Liver (tissue), 9 donors: ENCODE measurements around the gene KISS1. TPM values are rescaled to one million over a fixed set of nuclear protein-coding genes. Genes with fewer than 3 reads are reported as not detected.
A peak's percentile ranks its signal among the peaks of the same experiment; 100 is the strongest.

Source experiments
- DNase-seq: peaks from one replicate; pipeline ENCODE4 v3.0.0-alpha.2; 2017; ENCODE audit warnings: low spot score
- H3K27ac ChIP-seq, 2 donors: one replicate each; pipeline ENCODE4 v1.7.0; 2013; ENCODE audit warnings: inconsistent platforms in 2 of 2, low read length in 2 of 2, control low read depth in 1 of 2, low read depth in 1 of 2, mild to moderate bottlenecking in 1 of 2
- H3K27me3 ChIP-seq, 4 donors: one replicate each; pipeline versions ENCODE4 v1.6.1 to v1.7.0; 2013; ENCODE audit warnings: low read length in 3 of 4, inconsistent platforms in 1 of 4, mild to moderate bottlenecking in 1 of 4, moderate library complexity in 1 of 4; ENCODE audit not compliant: control insufficient read depth in 4 of 4, insufficient read depth in 4 of 4
- H3K36me3 ChIP-seq, 4 donors: one replicate each; pipeline versions ENCODE4 v1.6.1 to v1.7.0; 2013; ENCODE audit warnings: low read length in 3 of 4, mild to moderate bottlenecking in 3 of 4, low read depth in 1 of 4, moderate library complexity in 1 of 4; ENCODE audit not compliant: control insufficient read depth in 4 of 4, insufficient read depth in 3 of 4
- H3K4me1 ChIP-seq, 4 donors: one replicate each; pipeline versions ENCODE4 v1.6.1 to v1.7.0; 2013; ENCODE audit warnings: low read length in 3 of 4, mild to moderate bottlenecking in 3 of 4, moderate library complexity in 1 of 4; ENCODE audit not compliant: control insufficient read depth in 4 of 4, insufficient read depth in 4 of 4
- H3K4me3 ChIP-seq, 3 donors: one replicate each; pipeline versions ENCODE4 v1.6.1 to v1.7.0; 2013; ENCODE audit warnings: low read length in 3 of 3, control low read depth in 1 of 3, low read depth in 1 of 3, mild to moderate bottlenecking in 1 of 3
- H3K9ac ChIP-seq, 2 donors: one replicate each; pipeline ENCODE4 v1.7.0; 2013; ENCODE audit warnings: low read length in 2 of 2, mild to moderate bottlenecking in 2 of 2, moderate library complexity in 2 of 2, control low read depth in 1 of 2, low read depth in 1 of 2
- H3K9me3 ChIP-seq, 4 donors: one replicate each; pipeline versions ENCODE4 v1.6.1 to v1.7.0; 2013; ENCODE audit warnings: low read length in 3 of 4; ENCODE audit not compliant: control insufficient read depth in 4 of 4
- EGR1 ChIP-seq, 2 donors: IDR thresholded peaks; 2 replicates each; pipeline ENCODE4 v1.6.1; 2016 to 2018; ENCODE audit warnings: antibody characterized with exemption in 2 of 2, low read depth in 2 of 2
- FOXA1 ChIP-seq: IDR thresholded peaks from 2 replicates; pipeline ENCODE4 v1.6.1; 2016; ENCODE audit warnings: antibody characterized with exemption
- FOXA2 ChIP-seq: IDR thresholded peaks from 2 replicates; pipeline ENCODE4 v1.6.1; 2016; ENCODE audit warnings: antibody characterized with exemption
- GABPA ChIP-seq, 2 donors: IDR thresholded peaks in 1 of 2; conservative IDR thresholded peaks in 1 of 2; 2 replicates each; pipeline ENCODE4 v1.6.1; 2016; ENCODE audit warnings: antibody characterized with exemption in 2 of 2, mild to moderate bottlenecking in 1 of 2, moderate library complexity in 1 of 2
- HNF4A ChIP-seq, 2 donors: conservative IDR thresholded peaks; 2 replicates each; pipeline ENCODE4 v1.6.1; 2016; ENCODE audit warnings: antibody characterized with exemption in 2 of 2, mild to moderate bottlenecking in 2 of 2
- HNF4G ChIP-seq: IDR thresholded peaks from 2 replicates; pipeline ENCODE4 v1.6.1; 2016; ENCODE audit warnings: antibody characterized with exemption
- JUND ChIP-seq, 2 donors: IDR thresholded peaks; 2 replicates each; pipeline ENCODE4 v1.6.1; 2016; ENCODE audit warnings: antibody characterized with exemption in 2 of 2
- NR2F2 ChIP-seq: IDR thresholded peaks from 2 replicates; pipeline ENCODE4 v1.6.1; 2016; ENCODE audit warnings: antibody characterized with exemption
- RAD21 ChIP-seq, 2 donors: IDR thresholded peaks; 2 replicates each; pipeline ENCODE4 v1.6.1; 2016; ENCODE audit warnings: antibody characterized with exemption in 2 of 2, mild to moderate bottlenecking in 2 of 2
- RXRA ChIP-seq, 2 donors: IDR thresholded peaks; 2 replicates each; pipeline ENCODE4 v1.6.1; 2017 to 2018; ENCODE audit warnings: antibody characterized with exemption in 2 of 2, mild to moderate bottlenecking in 1 of 2
- SP1 ChIP-seq: IDR thresholded peaks from 2 replicates; pipeline ENCODE4 v1.6.1; 2018; ENCODE audit warnings: antibody characterized with exemption, mild to moderate bottlenecking
- TAF1 ChIP-seq: conservative IDR thresholded peaks from 2 replicates; pipeline ENCODE4 v1.6.1; 2016; ENCODE audit warnings: antibody characterized with exemption, mild to moderate bottlenecking
- YY1 ChIP-seq: IDR thresholded peaks from 2 replicates; pipeline ENCODE4 v1.6.1; 2016; ENCODE audit warnings: antibody characterized with exemption, mild to moderate bottlenecking
- WGBS: extraction: QIAGEN DNeasy Blood & Tissue Kit; methylation state at CpG from one replicate; pipeline ENCODE4 v1.1.7; 2013; 5-methylcytosine and 5-hydroxymethylcytosine counted together
- polyA plus RNA-seq, 2 donors: library from polyadenylated mRNA; stranded (reverse) in 1 of 2; unstranded in 1 of 2; fragments of 200-250 nt in 1 of 2; fragments of >200 nt in 1 of 2; fragmentation: Nextera tagmentation in 1 of 2; extraction: Ambion mirVana in 1 of 2; gene quantifications; one replicate each; pipeline versions ENCODE4 v1.2.1 to v1.2.3, GENCODE V29; 2013 to 2015
- total RNA-seq, 2 donors: library from RNA; depleted of rRNA; stranded (reverse); fragments of >200 nt; gene quantifications; one replicate each; pipeline ENCODE4 v1.2.3, GENCODE V29; 2014
- TF ChIP-seq, protein P1 (sequence below): IDR thresholded peaks from 2 replicates; pipeline ENCODE4 v1.6.1; 2016; ENCODE audit warnings: antibody characterized with exemption
- TF ChIP-seq, protein P2 (sequence below): fragments of 150-350 bp; IDR thresholded peaks from 2 replicates; pipeline ENCODE4 v1.5.1; 2017; ENCODE audit warnings: improper control_type of control experiment, low read depth, low read length; ENCODE audit not compliant: missing input control
- TF ChIP-seq, protein P3 (sequence below): IDR thresholded peaks from 2 replicates; pipeline ENCODE4 v1.6.1; 2016; ENCODE audit warnings: antibody characterized with exemption
- TF ChIP-seq, protein P4 (sequence below): IDR thresholded peaks from 2 replicates; pipeline ENCODE4 v1.6.1; 2016; ENCODE audit warnings: antibody characterized with exemption, mild to moderate bottlenecking
- TF ChIP-seq, protein P5 (sequence below): IDR thresholded peaks from 2 replicates; pipeline ENCODE4 v1.6.1; 2016; ENCODE audit warnings: antibody characterized with exemption
- donor health status: healthy.
- donor health status: healthy.
- donor health status: healthy.
- donor health status: healthy.
- donor health status: healthy.

KISS1 gene
- total and polyA plus RNA-seq, 4 donors, result 0.50 to 1.4 TPM; not detected in 2

DNA sequence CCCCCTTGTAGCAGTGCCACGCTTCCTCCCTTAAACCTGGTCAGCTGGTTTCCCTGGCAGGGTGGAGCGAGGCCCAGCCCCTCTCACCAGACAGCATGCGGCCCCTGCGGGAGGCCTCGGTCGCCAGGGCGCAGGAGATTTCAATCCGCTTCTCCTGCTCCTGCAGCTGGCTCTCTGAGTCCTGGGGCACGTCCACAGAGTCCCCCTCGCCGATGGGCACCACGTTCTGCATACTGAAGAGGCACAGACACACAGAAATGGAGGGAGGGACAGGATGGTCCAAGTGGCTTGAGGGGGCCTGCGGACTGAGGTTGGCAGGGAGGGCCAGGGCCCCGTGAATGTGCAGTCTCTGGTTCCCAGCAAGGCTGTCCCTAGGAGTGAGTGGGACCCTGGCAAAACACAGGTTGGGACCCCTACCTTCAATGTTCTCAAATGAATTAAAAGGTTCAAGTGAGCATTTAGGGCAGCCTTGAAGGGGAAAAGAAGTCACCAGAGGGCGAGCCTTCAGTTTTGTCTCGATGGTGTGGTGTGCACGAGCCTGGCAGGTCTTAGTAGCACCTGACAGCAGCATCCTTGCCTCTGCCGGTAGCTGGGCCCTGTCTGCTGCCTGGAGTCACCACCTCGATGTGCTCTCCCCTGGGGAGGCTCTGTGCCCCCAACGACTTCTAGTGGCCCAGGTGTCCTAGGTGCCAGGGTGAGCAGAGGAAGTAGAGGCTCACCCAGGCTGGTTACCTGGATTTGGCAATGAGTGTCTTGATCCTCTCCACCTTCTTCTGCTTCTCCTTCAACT is 31.9 kb upstream of the KISS1 start:
- Histone ChIP-seq H3K4me3 (no peak overlapping the region), H3K4me1 (peaks cover 4 to 31% (median 20%) of the 10 kb centered on the region in 4 donors), H3K9me3 (no peaks in the 10 kb centered on the region), H3K27ac (peak overlapping the region; percentile 36 to 85), H3K27me3 (no peaks in the 10 kb centered on the region), H3K9ac (no peak overlapping the region), H3K36me3 (peaks cover 3 to 37% (median 26%) of the 10 kb centered on the region in 4 donors)
- 90% methylated on average over 20 of the region's 20 CpGs for WGBS
- TF ChIP-seq, protein P1, sequence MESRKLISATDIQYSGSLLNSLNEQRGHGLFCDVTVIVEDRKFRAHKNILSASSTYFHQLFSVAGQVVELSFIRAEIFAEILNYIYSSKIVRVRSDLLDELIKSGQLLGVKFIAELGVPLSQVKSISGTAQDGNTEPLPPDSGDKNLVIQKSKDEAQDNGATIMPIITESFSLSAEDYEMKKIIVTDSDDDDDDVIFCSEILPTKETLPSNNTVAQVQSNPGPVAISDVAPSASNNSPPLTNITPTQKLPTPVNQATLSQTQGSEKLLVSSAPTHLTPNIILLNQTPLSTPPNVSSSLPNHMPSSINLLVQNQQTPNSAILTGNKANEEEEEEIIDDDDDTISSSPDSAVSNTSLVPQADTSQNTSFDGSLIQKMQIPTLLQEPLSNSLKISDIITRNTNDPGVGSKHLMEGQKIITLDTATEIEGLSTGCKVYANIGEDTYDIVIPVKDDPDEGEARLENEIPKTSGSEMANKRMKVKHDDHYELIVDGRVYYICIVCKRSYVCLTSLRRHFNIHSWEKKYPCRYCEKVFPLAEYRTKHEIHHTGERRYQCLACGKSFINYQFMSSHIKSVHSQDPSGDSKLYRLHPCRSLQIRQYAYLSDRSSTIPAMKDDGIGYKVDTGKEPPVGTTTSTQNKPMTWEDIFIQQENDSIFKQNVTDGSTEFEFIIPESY, result no peak
- no peak for TF ChIP-seq FOXA1
- no peak for TF ChIP-seq RXRA (IDR thresholded peaks at IDR 0.05)
- TF ChIP-seq EGR1 (IDR thresholded peaks at IDR 0.05; ENCODE audit: low read depth in 2 of 2), result no peak
- no peak for TF ChIP-seq SP1
- TF ChIP-seq NR2F2, result no peak
- TF ChIP-seq YY1, result no peak
- TF ChIP-seq JUND (IDR thresholded peaks at IDR 0.05), result no peak
- TF ChIP-seq, protein P2, sequence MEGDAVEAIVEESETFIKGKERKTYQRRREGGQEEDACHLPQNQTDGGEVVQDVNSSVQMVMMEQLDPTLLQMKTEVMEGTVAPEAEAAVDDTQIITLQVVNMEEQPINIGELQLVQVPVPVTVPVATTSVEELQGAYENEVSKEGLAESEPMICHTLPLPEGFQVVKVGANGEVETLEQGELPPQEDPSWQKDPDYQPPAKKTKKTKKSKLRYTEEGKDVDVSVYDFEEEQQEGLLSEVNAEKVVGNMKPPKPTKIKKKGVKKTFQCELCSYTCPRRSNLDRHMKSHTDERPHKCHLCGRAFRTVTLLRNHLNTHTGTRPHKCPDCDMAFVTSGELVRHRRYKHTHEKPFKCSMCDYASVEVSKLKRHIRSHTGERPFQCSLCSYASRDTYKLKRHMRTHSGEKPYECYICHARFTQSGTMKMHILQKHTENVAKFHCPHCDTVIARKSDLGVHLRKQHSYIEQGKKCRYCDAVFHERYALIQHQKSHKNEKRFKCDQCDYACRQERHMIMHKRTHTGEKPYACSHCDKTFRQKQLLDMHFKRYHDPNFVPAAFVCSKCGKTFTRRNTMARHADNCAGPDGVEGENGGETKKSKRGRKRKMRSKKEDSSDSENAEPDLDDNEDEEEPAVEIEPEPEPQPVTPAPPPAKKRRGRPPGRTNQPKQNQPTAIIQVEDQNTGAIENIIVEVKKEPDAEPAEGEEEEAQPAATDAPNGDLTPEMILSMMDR, result no peak
- no peak for TF ChIP-seq GABPA (IDR thresholded peaks at IDR 0.05 in 1 of 2, conservative IDR thresholded peaks at IDR 0.05 in 1 of 2)
- no peak for TF ChIP-seq HNF4A (conservative IDR thresholded peaks at IDR 0.05)
- no peak for TF ChIP-seq HNF4G
- TF ChIP-seq, protein P3, sequence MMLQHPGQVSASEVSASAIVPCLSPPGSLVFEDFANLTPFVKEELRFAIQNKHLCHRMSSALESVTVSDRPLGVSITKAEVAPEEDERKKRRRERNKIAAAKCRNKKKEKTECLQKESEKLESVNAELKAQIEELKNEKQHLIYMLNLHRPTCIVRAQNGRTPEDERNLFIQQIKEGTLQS, result no peak
- TF ChIP-seq FOXA2, result no peak
- no peak for TF ChIP-seq TAF1
- TF ChIP-seq, protein P4, sequence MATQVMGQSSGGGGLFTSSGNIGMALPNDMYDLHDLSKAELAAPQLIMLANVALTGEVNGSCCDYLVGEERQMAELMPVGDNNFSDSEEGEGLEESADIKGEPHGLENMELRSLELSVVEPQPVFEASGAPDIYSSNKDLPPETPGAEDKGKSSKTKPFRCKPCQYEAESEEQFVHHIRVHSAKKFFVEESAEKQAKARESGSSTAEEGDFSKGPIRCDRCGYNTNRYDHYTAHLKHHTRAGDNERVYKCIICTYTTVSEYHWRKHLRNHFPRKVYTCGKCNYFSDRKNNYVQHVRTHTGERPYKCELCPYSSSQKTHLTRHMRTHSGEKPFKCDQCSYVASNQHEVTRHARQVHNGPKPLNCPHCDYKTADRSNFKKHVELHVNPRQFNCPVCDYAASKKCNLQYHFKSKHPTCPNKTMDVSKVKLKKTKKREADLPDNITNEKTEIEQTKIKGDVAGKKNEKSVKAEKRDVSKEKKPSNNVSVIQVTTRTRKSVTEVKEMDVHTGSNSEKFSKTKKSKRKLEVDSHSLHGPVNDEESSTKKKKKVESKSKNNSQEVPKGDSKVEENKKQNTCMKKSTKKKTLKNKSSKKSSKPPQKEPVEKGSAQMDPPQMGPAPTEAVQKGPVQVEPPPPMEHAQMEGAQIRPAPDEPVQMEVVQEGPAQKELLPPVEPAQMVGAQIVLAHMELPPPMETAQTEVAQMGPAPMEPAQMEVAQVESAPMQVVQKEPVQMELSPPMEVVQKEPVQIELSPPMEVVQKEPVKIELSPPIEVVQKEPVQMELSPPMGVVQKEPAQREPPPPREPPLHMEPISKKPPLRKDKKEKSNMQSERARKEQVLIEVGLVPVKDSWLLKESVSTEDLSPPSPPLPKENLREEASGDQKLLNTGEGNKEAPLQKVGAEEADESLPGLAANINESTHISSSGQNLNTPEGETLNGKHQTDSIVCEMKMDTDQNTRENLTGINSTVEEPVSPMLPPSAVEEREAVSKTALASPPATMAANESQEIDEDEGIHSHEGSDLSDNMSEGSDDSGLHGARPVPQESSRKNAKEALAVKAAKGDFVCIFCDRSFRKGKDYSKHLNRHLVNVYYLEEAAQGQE, result no peak
- TF ChIP-seq RAD21 (IDR thresholded peaks at IDR 0.05), result no peak
- TF ChIP-seq, protein P5, sequence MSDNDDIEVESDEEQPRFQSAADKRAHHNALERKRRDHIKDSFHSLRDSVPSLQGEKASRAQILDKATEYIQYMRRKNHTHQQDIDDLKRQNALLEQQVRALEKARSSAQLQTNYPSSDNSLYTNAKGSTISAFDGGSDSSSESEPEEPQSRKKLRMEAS, result no peak
- no peak for DNase-seq
